Measurements from ENCODE around the gene PFN2. TPM values are rescaled to one million over a fixed set of nuclear protein-coding genes. Genes with fewer than 3 reads are reported as not detected.

PFN2 gene
- total RNA-seq, 4 donors from 2014 or later: 7.1 to 15.9 (median 12.6) TPM

DNA sequence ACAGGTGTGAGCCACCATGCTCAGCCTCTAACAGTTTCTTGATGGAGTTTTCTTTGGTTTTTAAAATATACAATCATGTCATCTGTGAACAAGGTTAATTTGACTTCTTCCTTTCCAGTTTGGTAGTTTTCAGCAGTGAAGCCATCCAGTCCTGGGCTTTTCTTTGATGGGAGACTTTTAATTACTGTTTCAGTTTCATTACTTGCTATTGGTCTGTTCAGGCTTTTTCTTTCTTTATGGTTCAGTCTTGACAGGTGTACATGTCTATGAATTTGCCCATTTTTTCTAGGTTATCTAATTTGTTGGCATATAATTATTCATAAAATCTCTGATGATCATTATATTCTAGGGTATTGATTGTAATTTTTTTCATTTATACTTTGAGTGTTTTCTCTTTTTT is 36.8 kb downstream of the PFN2 start:
- TF ChIP-seq, protein P1, sequence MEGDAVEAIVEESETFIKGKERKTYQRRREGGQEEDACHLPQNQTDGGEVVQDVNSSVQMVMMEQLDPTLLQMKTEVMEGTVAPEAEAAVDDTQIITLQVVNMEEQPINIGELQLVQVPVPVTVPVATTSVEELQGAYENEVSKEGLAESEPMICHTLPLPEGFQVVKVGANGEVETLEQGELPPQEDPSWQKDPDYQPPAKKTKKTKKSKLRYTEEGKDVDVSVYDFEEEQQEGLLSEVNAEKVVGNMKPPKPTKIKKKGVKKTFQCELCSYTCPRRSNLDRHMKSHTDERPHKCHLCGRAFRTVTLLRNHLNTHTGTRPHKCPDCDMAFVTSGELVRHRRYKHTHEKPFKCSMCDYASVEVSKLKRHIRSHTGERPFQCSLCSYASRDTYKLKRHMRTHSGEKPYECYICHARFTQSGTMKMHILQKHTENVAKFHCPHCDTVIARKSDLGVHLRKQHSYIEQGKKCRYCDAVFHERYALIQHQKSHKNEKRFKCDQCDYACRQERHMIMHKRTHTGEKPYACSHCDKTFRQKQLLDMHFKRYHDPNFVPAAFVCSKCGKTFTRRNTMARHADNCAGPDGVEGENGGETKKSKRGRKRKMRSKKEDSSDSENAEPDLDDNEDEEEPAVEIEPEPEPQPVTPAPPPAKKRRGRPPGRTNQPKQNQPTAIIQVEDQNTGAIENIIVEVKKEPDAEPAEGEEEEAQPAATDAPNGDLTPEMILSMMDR (IDR thresholded peaks at IDR 0.05): no peak
- TF ChIP-seq POLR2A (IDR thresholded peaks at IDR 0.05): no peak
- intact Hi-C loops (cut with DNase I; ENCODE audit: low total_unique reads): no loop called here
- no peak for DNase-seq (ENCODE audit: low spot score in 2 of 2)
- H3K4me3 ChIP-seq (ENCODE audit: low read depth, poor library complexity, severe bottlenecking): no peak overlapping the region

DNA sequence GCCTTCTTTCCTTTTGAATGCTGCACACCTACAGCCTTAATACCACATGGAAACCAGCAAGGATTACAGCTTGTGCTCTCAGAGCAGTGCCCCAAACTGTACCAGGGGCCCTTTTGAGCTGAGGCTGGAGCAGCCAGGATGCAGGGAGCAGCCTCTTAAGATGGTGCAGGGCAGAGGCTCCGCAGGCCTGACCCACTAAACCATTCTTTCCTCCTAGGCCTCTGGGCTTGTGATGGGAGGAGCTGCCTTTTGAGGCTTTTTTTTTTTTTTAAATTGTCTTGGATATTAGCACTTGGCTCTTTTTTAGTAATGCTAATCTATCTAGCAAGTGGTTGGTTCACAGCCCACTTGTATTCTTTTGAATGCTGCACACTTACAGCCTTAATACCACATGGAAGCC is 37.7 kb downstream of the PFN2 start:
- DNase-seq (ENCODE audit: low spot score in 2 of 2): no peak
- no peak overlapping the region for H3K4me3 ChIP-seq (ENCODE audit: low read depth, poor library complexity, severe bottlenecking)
- intact Hi-C loops (cut with DNase I; ENCODE audit: low total_unique reads): no loop called here
- WGBS, 2 donors: 94 to 100% methylated on average over 1 of the region's 1 CpG
- TF ChIP-seq, protein P1 (IDR thresholded peaks at IDR 0.05): no peak
- TF ChIP-seq POLR2A (IDR thresholded peaks at IDR 0.05): no peak

DNA sequence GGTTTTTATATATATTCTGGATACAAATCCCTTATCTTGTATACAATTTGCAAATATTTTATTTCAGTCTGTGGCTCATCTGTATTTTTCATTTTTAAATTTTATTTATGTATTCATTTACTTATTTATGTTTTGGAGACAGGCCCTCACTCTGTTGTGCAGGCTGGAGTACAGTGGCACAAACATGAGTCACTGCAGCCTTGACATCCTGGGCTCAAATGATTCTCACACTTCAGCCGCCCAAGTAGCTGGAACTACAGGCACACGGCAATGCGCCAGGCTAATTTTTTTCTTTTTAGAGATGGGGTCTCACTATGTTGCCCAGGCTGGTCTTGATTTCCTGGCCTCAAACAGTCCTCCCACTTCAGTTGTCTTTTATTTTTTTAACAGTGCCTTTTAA is 50.6 kb downstream of the PFN2 start:
- no peak for TF ChIP-seq POLR2A (IDR thresholded peaks at IDR 0.05)
- TF ChIP-seq, protein P1 (IDR thresholded peaks at IDR 0.05): no peak
- no peak overlapping the region for H3K4me3 ChIP-seq (ENCODE audit: low read depth, poor library complexity, severe bottlenecking)
- intact Hi-C loops (cut with DNase I; ENCODE audit: low total_unique reads): no loop called here
- WGBS, 2 donors: 89 to 91% methylated on average over 3 of the region's 3 CpGs
- no peak for DNase-seq (ENCODE audit: low spot score in 2 of 2)

DNA sequence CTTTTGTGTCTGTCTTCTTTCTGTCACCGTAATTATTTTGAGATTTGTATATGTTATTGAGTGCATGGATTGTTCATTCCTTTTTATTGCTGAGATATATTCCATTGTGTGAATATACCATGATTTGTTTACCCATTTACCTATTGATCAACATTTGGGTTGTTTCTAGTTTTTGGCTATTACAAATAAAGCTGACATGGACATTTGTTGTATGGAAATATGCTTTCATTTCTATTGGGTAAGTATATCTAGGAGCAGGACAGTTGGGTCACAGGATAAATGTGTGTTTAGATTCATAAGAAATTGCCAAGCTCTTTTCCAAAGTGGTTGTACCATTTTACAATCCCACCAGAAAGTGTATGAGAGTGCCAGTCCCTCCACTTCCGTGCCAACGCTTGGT is 51.2 kb downstream of the PFN2 start:
- intact Hi-C loops (cut with DNase I; ENCODE audit: low total_unique reads): no loop called here
- WGBS, 2 donors: 96 to 98% methylated on average over 3 of the region's 3 CpGs
- no peak for DNase-seq (ENCODE audit: low spot score in 2 of 2)
- TF ChIP-seq, protein P1 (IDR thresholded peaks at IDR 0.05): no peak
- TF ChIP-seq POLR2A (IDR thresholded peaks at IDR 0.05): no peak
- no peak overlapping the region for H3K4me3 ChIP-seq (ENCODE audit: low read depth, poor library complexity, severe bottlenecking)

DNA sequence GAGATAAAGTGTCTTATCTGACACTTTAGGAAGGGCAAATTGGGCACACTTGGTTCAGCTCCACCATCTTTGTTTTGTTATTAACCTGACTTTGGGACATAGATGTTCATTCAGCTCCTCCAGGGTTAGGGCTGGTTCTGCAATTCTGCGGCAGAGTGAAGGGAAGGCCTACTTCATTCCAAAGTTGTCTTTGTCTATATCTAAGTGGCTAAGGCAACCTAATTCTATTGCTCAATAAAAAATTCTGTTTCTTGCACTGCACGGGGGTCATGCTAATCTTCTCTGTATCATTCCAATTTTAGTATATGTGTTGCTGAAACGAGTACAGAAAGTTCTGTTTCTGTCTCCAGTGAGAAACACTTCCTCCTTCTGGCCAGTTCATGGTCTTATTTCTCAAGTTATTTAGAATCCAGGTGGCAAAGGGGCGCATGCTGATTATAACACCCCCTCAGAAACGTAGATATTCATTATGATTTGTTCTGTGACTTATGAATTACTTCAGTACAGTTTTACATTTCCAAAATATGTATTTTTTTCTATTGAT is 53.5 kb downstream of the PFN2 start:
- DNase-seq (ENCODE audit: low spot score in 2 of 2): no peak
- intact Hi-C loops (cut with DNase I; ENCODE audit: low total_unique reads): no loop called here
- WGBS, 2 donors: 89 to 93% methylated on average over 5 of the region's 5 CpGs
- H3K4me3 ChIP-seq (ENCODE audit: low read depth, poor library complexity, severe bottlenecking): no peak overlapping the region
- TF ChIP-seq, protein P1 (IDR thresholded peaks at IDR 0.05): no peak
- no peak for TF ChIP-seq POLR2A (IDR thresholded peaks at IDR 0.05)

Other genes with a start within 250 kb of the PFN2 start
- 10 to 100 TPM; 16.8 to 21.5 (median 20.3) TPM for gene COMMD2, start 218.4 kb downstream of the PFN2 start, total RNA-seq
- gene ANKUB1, start 178.3 kb downstream of the PFN2 start, total RNA-seq: not detected
- gene RNF13, start 157.7 kb downstream of the PFN2 start, total RNA-seq: 100 to 1,000 TPM in 1 of 4 donors, 10 to 100 TPM in 3; 53.1 to 101 (median 86.5) TPM